GM12878 (cell line): Measurements from ENCODE around the gene FANCC. TPM values are rescaled to one million over a fixed set of nuclear protein-coding genes. Genes with fewer than 3 reads are reported as not detected.

ENCODE experiments used
- ATAC-seq: fragments of 200-7000 bp; cut with Tn5 transposase; 3 replicates; pipeline ENCODE4 v1.9.1; 2020; ENCODE audit warnings: mild to moderate bottlenecking, moderate library complexity
- BruUV-seq: library from RNA; stranded (reverse); fragments of 400-500 nt; replicated peaks from 2 replicates; lab custom pipeline; 2021; lab: Mats Ljungman, UMichigan
- CTCF ChIA-PET: fragments of 300-600 bp; sonication (Branson Sonifier 250); formaldehyde crosslinking; extraction: SDS; loops from one replicate; lab custom pipeline; 2021; ENCODE audit warnings: inconsistent platforms; lab: Yijun Ruan, JAX
- POLR2A ChIA-PET: fragments of 350-600 bp; formaldehyde crosslinking; extraction: SDS; loops from one replicate; lab custom pipeline; 2021; ENCODE audit warnings: inconsistent platforms; lab: Charles Lee
- RAD21 ChIA-PET: fragments of 300-600 bp; sonication (Branson Sonifier 250); formaldehyde crosslinking; loops from one replicate; lab custom pipeline; 2023; ENCODE audit warnings: antibody characterized with exemption; ENCODE audit not compliant: unreplicated experiment; lab: Charles Lee
- SMC1A ChIA-PET: fragments of 300-600 bp; sonication (Branson Sonifier 250); formaldehyde crosslinking; loops from one replicate; lab custom pipeline; 2023; ENCODE audit not compliant: unreplicated experiment, uncharacterized antibody; lab: Charles Lee
- DNase-seq: peaks from one replicate; pipeline ENCODE4 v3.0.0-alpha.2; 2011; ENCODE audit warnings: low read depth, low spot score
- FAIRE-seq: peaks from 3 replicates; lab custom pipeline; 2011; peaks lifted over from hg19 to GRCh38; lab: Jason Lieb, UNC
- H2AFZ ChIP-seq: 2 replicates; pipeline ENCODE4 v1.6.0; 2011; ENCODE audit warnings: low read depth, low read length, control low read depth; ENCODE audit not compliant: control insufficient read depth
- H3K27ac ChIP-seq: 2 replicates; pipeline ENCODE4 v1.5.1; 2011; ENCODE audit warnings: control low read depth; ENCODE audit not compliant: control insufficient read depth, insufficient read depth
- H3K27me3 ChIP-seq, 2 experiments: replicated peaks in 1 of 2; 2 replicates each; pipeline versions ENCODE4 v1.6.0 to v1.6.1; 2011; ENCODE audit warnings: low read length in 1 of 2; ENCODE audit not compliant: control insufficient read depth in 2 of 2, insufficient read depth in 2 of 2
- H3K36me3 ChIP-seq, 2 experiments: 2 replicates each; pipeline ENCODE4 v1.5.1; 2011; ENCODE audit warnings: low read length in 1 of 2; ENCODE audit not compliant: control insufficient read depth in 2 of 2, insufficient read depth in 2 of 2
- H3K4me1 ChIP-seq: 2 replicates; pipeline ENCODE4 v1.6.1; 2011; ENCODE audit warnings: mild to moderate bottlenecking, low read length, moderate library complexity, mixed read lengths; ENCODE audit not compliant: control insufficient read depth, insufficient read depth
- H3K4me2 ChIP-seq: 2 replicates; pipeline ENCODE4 v1.6.0; 2011; ENCODE audit warnings: control low read depth; ENCODE audit not compliant: control insufficient read depth, insufficient read depth
- H3K4me3 ChIP-seq: fragments of 200-600 bp; sonication (generic); 2 replicates; pipeline ENCODE4 v1.5.1; 2016
- H3K79me2 ChIP-seq: 2 replicates; pipeline ENCODE4 v1.6.0; 2011; ENCODE audit warnings: low read length; ENCODE audit not compliant: control insufficient read depth, insufficient read depth
- H3K9ac ChIP-seq: 2 replicates; pipeline ENCODE4 v1.8.0; 2011; ENCODE audit warnings: low read length, control low read depth, mixed read lengths; ENCODE audit not compliant: control insufficient read depth, insufficient read depth
- H3K9me3 ChIP-seq: replicated peaks from 3 replicates; pipeline ENCODE4 v1.5.1; 2011; ENCODE audit warnings: mild to moderate bottlenecking, low read length; ENCODE audit not compliant: control insufficient read depth, insufficient read depth
- H4K20me1 ChIP-seq: 2 replicates; pipeline ENCODE4 v1.6.0; 2011; ENCODE audit not compliant: control insufficient read depth, insufficient read depth
- FOXK2 ChIP-seq: fragments of 450-650 bp; IDR thresholded peaks from 2 replicates; pipeline ENCODE4 v1.6.1; 2017; ENCODE audit warnings: mild to moderate bottlenecking, moderate library complexity
- IRF4 ChIP-seq: IDR thresholded peaks from 2 replicates; pipeline ENCODE4 v1.6.1; 2011; ENCODE audit warnings: low read depth, low read length
- KAT2A ChIP-seq: conservative IDR thresholded peaks from 2 replicates; pipeline ENCODE4 v1.6.1; 2011; ENCODE audit warnings: low read depth, low read length; ENCODE audit not compliant: control insufficient read depth
- MYB ChIP-seq: fragments of 150-350 bp; IDR thresholded peaks from 2 replicates; pipeline ENCODE4 v1.6.1; 2014; ENCODE audit warnings: mild to moderate bottlenecking, low read depth, low read length, borderline replicate concordance
- NFYA ChIP-seq: IDR thresholded peaks from 2 replicates; pipeline ENCODE4 v1.6.1; 2011; ENCODE audit warnings: low read depth, mild to moderate bottlenecking, low read length, improper control_type of control experiment, borderline replicate concordance
- PML ChIP-seq: IDR thresholded peaks from 2 replicates; pipeline ENCODE4 v1.6.1; 2012; ENCODE audit warnings: low read length, inconsistent platforms
- POLR2A ChIP-seq: IDR thresholded peaks from 2 replicates; pipeline ENCODE4 v1.6.1; 2011; ENCODE audit warnings: low read depth, mild to moderate bottlenecking, low read length
- SP1 ChIP-seq: IDR thresholded peaks from one replicate; pipeline ENCODE4 v1.6.1; 2011; ENCODE audit warnings: low read depth, low read length
- SREBF2 ChIP-seq: IDR thresholded peaks from 2 replicates; pipeline ENCODE4 v1.6.1; 2012; ENCODE audit warnings: mild to moderate bottlenecking, low read length
- ZNF24 ChIP-seq: fragments of 450-650 bp; IDR thresholded peaks from 2 replicates; pipeline ENCODE4 v1.6.1; 2017; ENCODE audit warnings: antibody characterized with exemption, mild to moderate bottlenecking
- ZNF687 ChIP-seq: fragments of 450-650 bp; IDR thresholded peaks from 2 replicates; pipeline ENCODE4 v1.6.1; 2017; ENCODE audit warnings: mild to moderate bottlenecking, moderate library complexity
- ZSCAN29 ChIP-seq: fragments of 450-650 bp; IDR thresholded peaks from 2 replicates; pipeline ENCODE4 v1.6.1; 2017; ENCODE audit warnings: mild to moderate bottlenecking, moderate library complexity
- WGBS: methylation state at CpG from one replicate; pipeline ENCODE4 v1.1.6; 2016; ENCODE audit warnings: low lambda C conversion rate; ENCODE audit not compliant: insufficient replicate concordance, insufficient coverage; ENCODE audit errors: missing lambda C conversion rate; 5-methylcytosine and 5-hydroxymethylcytosine counted together
- in situ Hi-C: fragments of 300-500 bp; cut with MboI; formaldehyde crosslinking; loops from 9 replicates; pipeline ENCODE4 v1.14.3; 2018; ENCODE audit warnings: mixed read lengths
- intact Hi-C: fragments of 100-400 bp; cut with micrococcal nuclease; formaldehyde crosslinking; loops from one replicate; pipeline ENCODE4 v1.14.2; 2022; ENCODE audit not compliant: unreplicated experiment
- polyA plus RNA-seq, 11 experiments: library from polyadenylated mRNA; depleted of rRNA in 4 of 11; unstranded in 6 of 11; stranded (reverse) in 5 of 11; fragments of >200 nt; fragmentation: Nextera tagmentation in 4 of 11; fragmentation: Illumina TruSeq in 1 of 11; extraction: Ambion mirVana in 4 of 11; extraction: Trizol in 1 of 11; gene quantifications; 1 replicate in 1 of 11; 2 replicates in 10 of 11; pipeline versions ENCODE4 v1.2.1 to v1.2.3, GENCODE V29; 2011 to 2016; ENCODE audit warnings: inconsistent platforms in 2 of 11, missing spikeins in 2 of 11, low read depth in 1 of 11
- total RNA-seq, 4 experiments: library from RNA; depleted of rRNA in 3 of 4; stranded (reverse); fragments of >200 nt in 3 of 4; fragmentation: Illumina TruSeq in 1 of 4; extraction: Trizol in 1 of 4; gene quantifications; 2 replicates each; pipeline versions ENCODE4 v1.2.1 to v1.2.3, GENCODE V29; 2013 to 2021
- TF ChIP-seq, protein P1 (sequence below): fragments of 450-650 bp; conservative IDR thresholded peaks from 2 replicates; pipeline ENCODE4 v1.6.1; 2017; ENCODE audit warnings: mild to moderate bottlenecking, moderate library complexity
- TF ChIP-seq, protein P2 (sequence below): fragments of 450-650 bp; formaldehyde crosslinking; IDR thresholded peaks from 2 replicates; pipeline ENCODE4 v1.4.0; 2020; ENCODE audit warnings: mild to moderate bottlenecking, moderate library complexity

FANCC gene
- total and polyA plus RNA-seq, 10 of the 15 experiments (the other 5 are each of a cell fraction or from before 2014, with no cell fraction given): 1.2 to 16.8 (median 10.5) TPM

DNA sequence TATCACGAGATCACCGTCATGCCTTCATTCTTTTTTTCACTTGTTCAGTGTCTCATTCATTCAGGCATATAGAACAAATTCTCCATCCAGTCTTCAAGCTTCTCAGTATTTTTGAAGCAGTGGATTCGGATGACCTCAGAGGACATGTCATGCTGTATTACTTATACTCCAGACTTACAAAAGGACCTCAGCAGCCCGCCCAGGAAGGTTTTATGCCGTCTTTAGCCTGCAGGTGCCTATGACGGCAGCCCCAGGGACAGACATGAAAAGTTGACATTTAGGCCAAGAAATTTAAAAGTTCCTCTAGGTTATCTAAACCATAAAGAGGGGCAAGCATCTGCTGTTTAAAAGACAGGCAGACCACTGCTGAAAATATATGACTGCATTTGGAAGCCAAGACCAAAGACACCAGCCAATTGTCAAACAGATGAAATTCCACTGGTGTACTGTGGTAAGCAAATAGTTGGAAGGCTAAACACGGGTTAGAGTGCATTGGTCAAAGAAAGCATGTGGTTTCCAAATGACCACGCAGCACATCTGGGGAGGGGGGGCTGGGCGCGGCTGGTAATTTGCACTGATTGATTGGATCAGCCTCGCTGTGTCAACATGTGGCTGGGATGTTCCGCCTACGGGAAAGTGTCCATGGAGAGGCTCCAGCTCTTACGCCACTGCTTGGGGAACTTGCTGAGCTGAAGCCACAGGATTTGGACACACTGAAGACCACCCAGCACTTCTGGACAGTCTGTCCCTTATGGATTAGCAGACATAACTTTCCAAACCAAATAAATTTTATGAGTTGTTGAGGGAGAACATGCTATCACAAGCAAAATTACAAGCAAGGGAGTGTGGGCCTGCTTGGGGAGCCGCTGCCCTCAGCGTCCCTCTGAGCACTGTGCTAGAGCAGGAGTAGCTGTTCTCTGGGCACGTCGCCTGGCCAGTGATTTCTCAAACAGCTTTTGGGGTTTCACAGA lies 173.6 kb downstream of the FANCC start:
- Histone ChIP-seq H4K20me1 (no peaks in the 10 kb centered on the region), H3K9me3 (no peaks in the 10 kb centered on the region), H3K27me3 (no peaks in the 10 kb centered on the region), H3K9ac (no peak overlapping the region), H2AFZ (no peak overlapping the region), H3K36me3 (no peaks in the 10 kb centered on the region; a peak in 1 of 4 replicates), H3K4me3 (no peak overlapping the region), H3K27ac (no peak overlapping the region), H3K4me1 (no peaks in the 10 kb centered on the region), H3K4me2 (no peak overlapping the region), H3K79me2 (no peaks in the 10 kb centered on the region)
- TF ChIP-seq ZNF687 (no peak), MYB (no peak), PML (no peak), SP1 (no peak), POLR2A (no peak), SREBF2 (no peak), FOXK2 (no peak), ZNF24 (no peak), IRF4 (no peak), ZSCAN29 (no peak), KAT2A (no peak), NFYA (no peak)
- TF ChIP-seq, protein P1, sequence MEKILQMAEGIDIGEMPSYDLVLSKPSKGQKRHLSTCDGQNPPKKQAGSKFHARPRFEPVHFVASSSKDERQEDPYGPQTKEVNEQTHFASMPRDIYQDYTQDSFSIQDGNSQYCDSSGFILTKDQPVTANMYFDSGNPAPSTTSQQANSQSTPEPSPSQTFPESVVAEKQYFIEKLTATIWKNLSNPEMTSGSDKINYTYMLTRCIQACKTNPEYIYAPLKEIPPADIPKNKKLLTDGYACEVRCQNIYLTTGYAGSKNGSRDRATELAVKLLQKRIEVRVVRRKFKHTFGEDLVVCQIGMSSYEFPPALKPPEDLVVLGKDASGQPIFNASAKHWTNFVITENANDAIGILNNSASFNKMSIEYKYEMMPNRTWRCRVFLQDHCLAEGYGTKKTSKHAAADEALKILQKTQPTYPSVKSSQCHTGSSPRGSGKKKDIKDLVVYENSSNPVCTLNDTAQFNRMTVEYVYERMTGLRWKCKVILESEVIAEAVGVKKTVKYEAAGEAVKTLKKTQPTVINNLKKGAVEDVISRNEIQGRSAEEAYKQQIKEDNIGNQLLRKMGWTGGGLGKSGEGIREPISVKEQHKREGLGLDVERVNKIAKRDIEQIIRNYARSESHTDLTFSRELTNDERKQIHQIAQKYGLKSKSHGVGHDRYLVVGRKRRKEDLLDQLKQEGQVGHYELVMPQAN: no peak
- TF ChIP-seq, protein P2, sequence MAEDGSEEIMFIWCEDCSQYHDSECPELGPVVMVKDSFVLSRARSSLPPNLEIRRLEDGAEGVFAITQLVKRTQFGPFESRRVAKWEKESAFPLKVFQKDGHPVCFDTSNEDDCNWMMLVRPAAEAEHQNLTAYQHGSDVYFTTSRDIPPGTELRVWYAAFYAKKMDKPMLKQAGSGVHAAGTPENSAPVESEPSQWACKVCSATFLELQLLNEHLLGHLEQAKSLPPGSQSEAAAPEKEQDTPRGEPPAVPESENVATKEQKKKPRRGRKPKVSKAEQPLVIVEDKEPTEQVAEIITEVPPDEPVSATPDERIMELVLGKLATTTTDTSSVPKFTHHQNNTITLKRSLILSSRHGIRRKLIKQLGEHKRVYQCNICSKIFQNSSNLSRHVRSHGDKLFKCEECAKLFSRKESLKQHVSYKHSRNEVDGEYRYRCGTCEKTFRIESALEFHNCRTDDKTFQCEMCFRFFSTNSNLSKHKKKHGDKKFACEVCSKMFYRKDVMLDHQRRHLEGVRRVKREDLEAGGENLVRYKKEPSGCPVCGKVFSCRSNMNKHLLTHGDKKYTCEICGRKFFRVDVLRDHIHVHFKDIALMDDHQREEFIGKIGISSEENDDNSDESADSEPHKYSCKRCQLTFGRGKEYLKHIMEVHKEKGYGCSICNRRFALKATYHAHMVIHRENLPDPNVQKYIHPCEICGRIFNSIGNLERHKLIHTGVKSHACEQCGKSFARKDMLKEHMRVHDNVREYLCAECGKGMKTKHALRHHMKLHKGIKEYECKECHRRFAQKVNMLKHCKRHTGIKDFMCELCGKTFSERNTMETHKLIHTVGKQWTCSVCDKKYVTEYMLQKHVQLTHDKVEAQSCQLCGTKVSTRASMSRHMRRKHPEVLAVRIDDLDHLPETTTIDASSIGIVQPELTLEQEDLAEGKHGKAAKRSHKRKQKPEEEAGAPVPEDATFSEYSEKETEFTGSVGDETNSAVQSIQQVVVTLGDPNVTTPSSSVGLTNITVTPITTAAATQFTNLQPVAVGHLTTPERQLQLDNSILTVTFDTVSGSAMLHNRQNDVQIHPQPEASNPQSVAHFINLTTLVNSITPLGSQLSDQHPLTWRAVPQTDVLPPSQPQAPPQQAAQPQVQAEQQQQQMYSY: no peak
- POLR2A ChIA-PET: no interaction called here
- intact Hi-C loops (no loop called here), in situ Hi-C loops (no loop called here)
- RAD21 ChIA-PET: interaction anchor here (1.2 kb wide), 1 partner anchor 16 kb away, joined by 3 read pairs; no protein-coding TSS in a partner anchor
- CTCF ChIA-PET: interaction anchor here (1.5 to 2.5 kb wide), 3 partner anchors 12 to 24 kb away, joined by 8 to 19 read pairs (median 9); no protein-coding TSS in a partner anchor
- ATAC-seq (no peak), FAIRE-seq (no peak), DNase-seq (no peak)
- BruUV-seq: no TSS peak
- 93% methylated on average over 18 of the region's 18 CpGs for WGBS
- SMC1A ChIA-PET: interaction anchor here (1.4 to 1.7 kb wide), 2 partner anchors 12 to 18 kb away, joined by 3 to 6 read pairs; no protein-coding TSS in a partner anchor
